ENCODE results near the gene TMEM63C. TPM values are rescaled to one million over a fixed set of nuclear protein-coding genes. Genes with fewer than 3 reads are reported as not detected.
A peak's percentile ranks its signal among the peaks of the same experiment; 100 is the strongest.

TMEM63C gene
- total RNA-seq, 1 experiment from 2014 or later: 5.4 TPM

DNA sequence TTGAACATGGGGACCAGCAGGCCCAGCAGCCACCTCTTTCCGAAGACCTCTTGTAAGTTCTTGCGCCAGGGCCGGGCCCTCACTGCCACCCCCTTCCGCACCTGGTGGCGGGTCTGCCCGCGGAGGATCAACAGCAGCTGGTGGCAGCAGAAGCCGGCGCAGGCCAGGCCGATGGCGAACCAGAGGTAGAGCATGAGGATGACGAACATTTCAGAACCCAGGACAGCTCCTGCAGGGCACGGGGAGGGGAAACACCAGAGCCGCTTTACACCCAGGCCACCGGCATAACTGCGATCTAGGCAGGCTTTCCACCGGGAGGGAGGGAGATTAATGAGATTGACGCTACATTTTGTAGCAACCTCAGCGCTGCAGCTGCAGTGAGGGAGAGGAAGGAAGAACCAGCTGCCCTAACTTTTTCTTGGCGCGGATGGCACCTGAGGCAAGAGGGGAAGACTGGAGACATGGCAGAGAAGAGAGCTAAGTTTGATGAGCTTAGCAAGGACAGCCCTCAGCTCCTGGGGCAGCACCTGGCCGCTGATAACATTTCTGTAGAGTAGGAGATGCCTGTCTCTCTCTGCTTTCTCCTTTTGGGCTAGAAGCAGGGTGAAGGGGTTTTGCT, 47.8 kb upstream of the TMEM63C start:
- Histone ChIP-seq H3K4me1 (ENCODE audit: insufficient read depth, low read length) (peaks cover under 1% of the 10 kb centered on the region; the same call in 1 of the 2 replicates), H3K4me2 (ENCODE audit: low read length) (no peak overlapping the region), H3K27me3 (ENCODE audit: low read length) (peaks cover 27% of the 10 kb centered on the region; the same call in 1 of the 2 replicates), H2AFZ (ENCODE audit: low read length) (no peak overlapping the region), H3F3A (ENCODE audit: low read length, unreplicated experiment) (no peaks in the 10 kb centered on the region), H3K79me2 (ENCODE audit: low read length) (no peaks in the 10 kb centered on the region), H4K20me1 (ENCODE audit: low read length) (no peaks in the 10 kb centered on the region), H3K36me3 (ENCODE audit: low read depth, low read length) (no peaks in the 10 kb centered on the region), H3K9me2 (replicated peaks; ENCODE audit: low read length) (no peaks in the 10 kb centered on the region), H3K9me3 (ENCODE audit: low read length) (no peaks in the 10 kb centered on the region), H3K9ac (ENCODE audit: low read length) (no peak overlapping the region), H3K4me3 (ENCODE audit: low read length) (no peak overlapping the region), H3K27ac (ENCODE audit: low read length) (no peak overlapping the region)
- POLR2A ChIA-PET (ENCODE audit: unreplicated experiment): no interaction called here
- no peak for TF ChIP-seq EZH2phosphoT487 (IDR thresholded peaks at IDR 0.05; ENCODE audit: borderline replicate concordance, low read length)
- TF ChIP-seq, protein P1, sequence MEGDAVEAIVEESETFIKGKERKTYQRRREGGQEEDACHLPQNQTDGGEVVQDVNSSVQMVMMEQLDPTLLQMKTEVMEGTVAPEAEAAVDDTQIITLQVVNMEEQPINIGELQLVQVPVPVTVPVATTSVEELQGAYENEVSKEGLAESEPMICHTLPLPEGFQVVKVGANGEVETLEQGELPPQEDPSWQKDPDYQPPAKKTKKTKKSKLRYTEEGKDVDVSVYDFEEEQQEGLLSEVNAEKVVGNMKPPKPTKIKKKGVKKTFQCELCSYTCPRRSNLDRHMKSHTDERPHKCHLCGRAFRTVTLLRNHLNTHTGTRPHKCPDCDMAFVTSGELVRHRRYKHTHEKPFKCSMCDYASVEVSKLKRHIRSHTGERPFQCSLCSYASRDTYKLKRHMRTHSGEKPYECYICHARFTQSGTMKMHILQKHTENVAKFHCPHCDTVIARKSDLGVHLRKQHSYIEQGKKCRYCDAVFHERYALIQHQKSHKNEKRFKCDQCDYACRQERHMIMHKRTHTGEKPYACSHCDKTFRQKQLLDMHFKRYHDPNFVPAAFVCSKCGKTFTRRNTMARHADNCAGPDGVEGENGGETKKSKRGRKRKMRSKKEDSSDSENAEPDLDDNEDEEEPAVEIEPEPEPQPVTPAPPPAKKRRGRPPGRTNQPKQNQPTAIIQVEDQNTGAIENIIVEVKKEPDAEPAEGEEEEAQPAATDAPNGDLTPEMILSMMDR (conservative IDR thresholded peaks at IDR 0.05; ENCODE audit: low read depth, low read length): no peak
- no peak for TF ChIP-seq EZH2 (IDR thresholded peaks at IDR 0.05; ENCODE audit: low read length, unreplicated experiment)
- intact Hi-C loops (cut with micrococcal nuclease): no loop called here
- CTCF ChIA-PET: no interaction called here
- DNase-seq (peak; percentile 63), ATAC-seq (peak; percentile 42; the same call in 1 of the 2 replicates)
- BruUV-seq (replicated peaks): no TSS peak

DNA sequence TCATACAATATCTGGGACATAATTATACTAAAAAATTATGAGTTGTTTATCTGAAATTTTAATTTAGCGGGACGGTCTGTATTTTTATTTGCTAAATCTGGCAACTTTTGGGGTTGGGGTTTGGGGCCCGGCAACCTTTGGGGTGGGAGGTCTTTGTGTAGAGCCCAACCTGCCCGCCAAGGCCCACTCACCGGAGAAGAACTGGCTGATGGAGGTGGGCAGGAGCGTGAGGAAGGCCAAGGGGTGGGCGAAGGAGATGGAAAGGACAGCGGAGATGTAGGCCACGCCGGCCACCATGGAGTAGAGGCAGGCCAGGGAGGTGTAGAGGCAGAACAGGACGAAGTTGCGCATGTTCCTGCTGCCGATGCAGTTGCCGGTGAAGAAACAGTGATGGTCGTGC, 42.6 kb upstream of the TMEM63C start:
- Histone ChIP-seq H4K20me1 (ENCODE audit: low read length) (no peaks in the 10 kb centered on the region), H3K4me1 (ENCODE audit: insufficient read depth, low read length) (peaks cover 13% of the 10 kb centered on the region), H3K9me2 (replicated peaks; ENCODE audit: low read length) (no peaks in the 10 kb centered on the region), H3K9ac (ENCODE audit: low read length) (no peak overlapping the region), H3F3A (ENCODE audit: low read length, unreplicated experiment) (no peaks in the 10 kb centered on the region), H3K79me2 (ENCODE audit: low read length) (no peaks in the 10 kb centered on the region), H3K36me3 (ENCODE audit: low read depth, low read length) (no peaks in the 10 kb centered on the region), H3K4me3 (ENCODE audit: low read length) (no peak overlapping the region), H3K27ac (ENCODE audit: low read length) (no peak overlapping the region), H3K4me2 (ENCODE audit: low read length) (no peak overlapping the region), H3K27me3 (ENCODE audit: low read length) (peaks cover 73% of the 10 kb centered on the region), H2AFZ (ENCODE audit: low read length) (no peak overlapping the region), H3K9me3 (ENCODE audit: low read length) (no peaks in the 10 kb centered on the region)
- ATAC-seq: no peak
- no TSS peak for BruUV-seq (replicated peaks)
- DNase-seq: no peak
- ChIA-PET POLR2A (ENCODE audit: unreplicated experiment) (no interaction called here), CTCF (no interaction called here)
- intact Hi-C loops (cut with micrococcal nuclease): no loop called here
- TF ChIP-seq, protein P1 (conservative IDR thresholded peaks at IDR 0.05; ENCODE audit: low read depth, low read length): no peak
- TF ChIP-seq EZH2phosphoT487 (IDR thresholded peaks at IDR 0.05; ENCODE audit: borderline replicate concordance, low read length) (no peak), EZH2 (IDR thresholded peaks at IDR 0.05; ENCODE audit: low read length, unreplicated experiment) (no peak)

- H3K4me3 ChIP-seq (ENCODE audit: low read length): peak overlapping the region; percentile 74
- no peaks in the 10 kb centered on the region for H3F3A ChIP-seq (ENCODE audit: low read length, unreplicated experiment)
- peak overlapping the region; percentile 87 for H2AFZ ChIP-seq (ENCODE audit: low read length)
- H3K27me3 ChIP-seq (ENCODE audit: low read length): peaks cover 71% of the 10 kb centered on the region
- H3K9ac ChIP-seq (ENCODE audit: low read length): no peak overlapping the region
- POLR2A ChIA-PET (ENCODE audit: unreplicated experiment): no interaction called here
- no peaks in the 10 kb centered on the region for H3K9me3 ChIP-seq (ENCODE audit: low read length)
- TF ChIP-seq EZH2phosphoT487 (IDR thresholded peaks at IDR 0.05; ENCODE audit: borderline replicate concordance, low read length): 0 out of 2 replicates have a peak, but pooled peaks have one; percentile 26
- TF ChIP-seq EZH2 (IDR thresholded peaks at IDR 0.05; ENCODE audit: low read length, unreplicated experiment): no peak
- TF ChIP-seq, protein P1 (conservative IDR thresholded peaks at IDR 0.05; ENCODE audit: low read depth, low read length): peak; percentile 92
- H3K36me3 ChIP-seq (ENCODE audit: low read depth, low read length): no peaks in the 10 kb centered on the region
- intact Hi-C loops (cut with micrococcal nuclease): no loop called here
- H3K79me2 ChIP-seq (ENCODE audit: low read length): no peaks in the 10 kb centered on the region
- no peaks in the 10 kb centered on the region for H4K20me1 ChIP-seq (ENCODE audit: low read length)
- peaks cover 13% of the 10 kb centered on the region for H3K4me1 ChIP-seq (ENCODE audit: insufficient read depth, low read length)
- CTCF ChIA-PET: no interaction called here
- H3K4me2 ChIP-seq (ENCODE audit: low read length): peak overlapping the region; percentile 95
- BruUV-seq (replicated peaks): no TSS peak
- DNase-seq (peak; percentile 52), ATAC-seq (peak; percentile 54)
- no peaks in the 10 kb centered on the region for H3K9me2 ChIP-seq (replicated peaks; ENCODE audit: low read length)
- no peak overlapping the region for H3K27ac ChIP-seq (ENCODE audit: low read length)
Measured at GRCh38 chr14:77139540-77140358, 41.8 kb upstream of the TMEM63C start.

All from PC-3 (cell line).